GM18873 (cell line): ENCODE measurements around the gene SQOR.

Experiments
- ATAC-seq: cut with Tn5 transposase; IDR thresholded peaks from one replicate; pipeline ENCODE4 v1.9.1; 2021; ENCODE audit warnings: mild to moderate bottlenecking, moderate library complexity, moderate number of reproducible peaks; ENCODE audit not compliant: unreplicated experiment, low FRiP score

Gene SQOR

DNA sequence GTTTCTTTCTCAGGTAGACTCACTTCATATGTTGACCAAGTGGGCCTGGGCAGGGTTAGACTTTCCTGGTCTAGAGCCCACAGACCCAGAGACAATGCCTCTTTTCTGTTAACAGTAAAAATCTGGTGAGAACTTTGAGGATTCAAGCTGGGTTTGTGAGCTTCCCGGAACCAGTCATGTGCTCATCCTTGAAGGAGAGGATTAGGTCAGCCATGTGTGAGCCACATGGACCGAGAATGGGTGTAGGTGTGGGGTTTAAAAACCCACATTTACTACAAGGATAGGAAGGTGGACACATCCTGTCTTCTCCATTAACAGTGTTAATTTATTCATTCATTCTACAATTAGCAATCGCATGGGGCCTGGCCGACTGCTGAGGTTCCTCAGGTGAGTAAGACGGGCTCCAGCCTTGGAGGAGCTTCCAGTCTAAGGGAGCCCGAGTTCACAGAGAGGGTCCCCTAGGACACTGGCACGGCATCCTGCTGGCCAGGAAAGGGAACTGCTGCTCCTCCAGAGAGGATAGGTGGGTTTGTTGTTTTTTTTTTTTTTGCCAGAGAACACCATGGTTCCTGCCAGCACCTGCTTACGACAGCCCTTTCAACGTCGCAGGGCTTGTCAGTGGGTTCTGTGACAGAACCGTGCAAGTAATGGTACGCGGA is 69.0 kb downstream of the SQOR start:
- ATAC-seq = no peak

DNA sequence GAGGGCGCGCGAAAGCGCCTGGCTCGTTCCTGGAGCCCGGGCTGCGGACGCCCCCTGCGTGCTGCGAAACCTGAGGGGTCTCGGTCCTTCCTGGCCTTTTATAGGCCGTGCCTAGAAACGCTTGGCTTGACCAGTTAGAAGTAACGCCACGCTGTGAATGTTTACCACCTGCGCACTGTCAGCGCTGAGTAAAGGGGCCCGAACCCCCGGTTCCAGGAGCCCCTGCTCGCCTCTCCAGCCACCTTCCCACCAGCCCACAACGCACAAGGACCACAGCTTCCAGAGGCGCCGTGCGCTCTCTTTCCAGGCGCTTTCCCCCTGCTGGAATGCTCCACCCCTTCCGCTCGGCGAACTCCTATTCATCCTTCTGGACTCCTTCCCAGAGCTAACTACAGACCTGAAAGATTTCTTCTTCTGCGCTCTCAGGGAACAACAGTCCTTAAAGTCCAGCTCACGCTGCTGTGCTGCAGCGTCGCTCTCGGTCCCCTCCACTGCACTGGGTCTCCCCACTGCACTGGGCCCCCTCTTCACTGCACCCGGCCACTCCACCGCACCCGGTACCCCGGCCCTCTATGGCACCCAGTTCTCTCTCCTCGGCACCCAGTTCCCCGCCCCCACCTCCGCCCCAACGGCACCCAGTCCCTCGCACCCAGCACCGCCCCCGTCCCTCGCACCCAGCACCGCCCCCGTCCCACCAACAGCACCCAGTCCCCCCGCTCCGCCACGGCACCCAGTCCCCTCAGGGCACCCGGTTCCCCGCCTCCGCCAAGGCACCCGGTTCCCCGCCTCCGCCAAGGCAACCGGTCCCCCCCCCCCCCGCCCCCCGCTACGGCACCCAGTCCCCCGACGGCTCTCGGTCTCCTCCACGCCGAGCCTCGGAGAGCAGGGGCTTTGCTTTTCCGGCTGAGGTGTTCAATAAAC is 69.8 kb downstream of the SQOR start:
- no peak for ATAC-seq

DNA sequence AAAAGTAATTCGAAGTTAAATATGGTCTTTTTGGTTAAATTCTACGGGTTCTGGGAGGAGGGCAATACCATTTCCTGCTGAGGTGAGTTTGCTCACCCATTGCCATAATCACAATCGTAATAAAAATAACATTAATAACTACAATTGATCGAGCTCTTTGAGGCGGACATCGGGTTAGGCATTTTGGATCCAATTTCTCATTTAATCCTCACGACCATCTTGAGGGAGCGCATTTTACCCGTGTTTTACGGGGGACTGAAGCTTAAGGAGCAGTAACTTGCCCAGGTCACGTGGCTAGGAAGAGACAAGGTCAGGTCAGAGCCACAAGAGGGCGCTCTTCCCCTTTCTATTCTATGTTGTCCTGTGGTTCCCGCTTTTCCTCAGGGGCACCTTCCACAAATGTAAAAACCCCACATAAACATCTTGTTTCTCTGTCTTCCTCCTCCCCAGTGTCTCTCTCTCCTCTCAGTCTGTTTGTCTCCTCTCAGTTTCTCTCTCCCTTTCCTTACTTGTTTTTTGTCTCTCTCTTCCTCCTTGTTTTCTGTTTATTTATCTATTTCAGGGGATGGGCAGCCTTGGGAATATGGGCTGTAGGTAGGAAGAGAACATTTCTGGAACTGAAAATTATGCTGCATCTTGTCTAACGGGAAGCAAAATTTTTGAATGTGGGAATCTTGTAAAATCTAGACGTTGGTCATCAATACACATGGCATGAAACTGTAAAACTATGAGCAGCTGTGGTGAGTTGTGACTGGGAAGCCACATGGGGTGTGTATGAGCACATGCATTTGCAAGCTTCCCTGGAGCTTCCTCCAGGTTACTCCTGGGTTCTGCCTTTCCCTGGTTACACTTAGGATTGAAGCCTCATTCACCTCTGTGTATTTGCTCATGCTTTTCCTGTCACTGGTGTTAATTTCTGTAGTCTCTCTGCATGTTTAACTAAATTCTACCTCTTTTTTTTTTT is 71.0 kb downstream of the SQOR start:
- ATAC-seq = peak; percentile 81

DNA sequence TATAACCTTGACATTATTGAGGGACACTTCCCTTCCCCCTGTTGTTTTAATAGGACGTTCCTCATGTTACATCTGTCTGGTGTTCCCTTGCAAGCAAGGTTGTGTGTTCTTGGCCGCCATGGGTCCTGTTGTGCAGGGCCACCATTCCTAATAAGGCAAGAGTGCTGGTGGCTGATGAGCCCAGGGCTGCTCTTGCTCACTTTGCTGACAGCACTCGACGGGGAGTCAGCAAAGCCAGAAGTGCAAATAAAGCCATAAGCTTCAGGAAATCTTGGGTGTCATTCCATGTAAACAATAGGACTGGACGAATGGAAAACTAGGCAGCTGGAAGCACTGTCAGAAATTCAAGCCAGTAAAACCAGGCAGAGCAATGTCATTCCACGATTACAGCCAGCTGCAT is 75.8 kb downstream of the SQOR start:
- ATAC-seq = no peak

DNA sequence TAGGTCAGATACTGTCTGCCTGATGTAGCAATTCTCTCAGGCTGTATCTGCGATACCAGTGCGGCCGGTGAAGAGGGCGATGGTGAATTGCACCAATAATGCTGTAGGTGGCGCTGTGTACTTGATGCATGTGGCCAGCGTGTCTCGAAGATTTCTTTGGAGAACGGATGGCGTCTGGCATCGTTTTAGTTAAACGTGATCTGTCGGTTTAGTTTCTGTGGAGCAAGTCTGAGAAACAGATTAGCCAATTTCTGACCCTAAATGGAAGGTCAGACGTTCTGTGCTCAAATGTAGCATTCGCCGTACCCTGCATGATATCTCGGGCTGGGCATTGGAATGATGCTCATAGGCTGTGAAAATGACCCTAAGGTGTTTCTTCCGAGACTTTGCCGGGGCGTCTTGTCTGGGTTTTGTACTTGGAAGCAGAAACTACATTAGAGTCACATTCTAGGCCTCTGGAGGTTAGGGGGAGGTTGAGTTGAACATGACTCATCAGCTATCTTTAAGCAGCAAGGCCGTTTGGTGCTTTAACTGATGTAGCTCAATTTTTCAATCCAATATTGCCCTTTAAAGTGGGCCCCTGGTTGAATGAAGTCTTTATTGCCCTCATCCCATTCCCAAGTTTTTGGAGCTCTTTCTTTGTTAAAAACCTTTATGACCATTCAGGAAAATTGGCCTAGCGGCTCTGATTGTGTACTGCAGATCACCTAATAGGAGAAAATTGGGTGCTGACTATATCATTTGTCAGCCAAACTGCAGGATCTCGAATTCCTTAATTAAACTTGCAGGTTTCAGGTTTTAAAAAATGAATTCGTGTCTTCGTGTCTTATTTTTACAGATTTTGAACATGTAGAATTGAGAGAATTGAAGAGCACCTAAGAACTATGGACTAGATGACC is 80.0 kb downstream of the SQOR start:
- no peak for ATAC-seq

DNA sequence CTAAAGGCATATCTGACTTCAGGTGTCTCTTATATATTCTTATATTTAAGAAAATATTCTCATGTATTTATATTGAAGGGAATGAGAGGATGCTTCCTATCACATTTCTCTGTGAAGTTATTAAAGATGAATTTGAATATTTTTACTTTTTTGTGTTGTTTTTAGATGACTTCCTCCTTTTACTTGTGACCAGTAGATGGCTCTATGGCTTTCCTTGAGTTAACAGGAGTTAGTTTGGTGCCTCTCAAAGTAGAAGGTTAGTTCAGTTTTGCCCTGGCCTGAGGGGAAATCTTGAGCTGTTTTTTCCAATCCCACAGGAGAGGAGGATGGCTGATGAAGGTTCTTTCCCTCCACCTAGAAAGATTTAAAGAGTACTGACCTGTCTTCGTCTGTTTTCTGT is 80.7 kb downstream of the SQOR start:
- no peak for ATAC-seq

DNA sequence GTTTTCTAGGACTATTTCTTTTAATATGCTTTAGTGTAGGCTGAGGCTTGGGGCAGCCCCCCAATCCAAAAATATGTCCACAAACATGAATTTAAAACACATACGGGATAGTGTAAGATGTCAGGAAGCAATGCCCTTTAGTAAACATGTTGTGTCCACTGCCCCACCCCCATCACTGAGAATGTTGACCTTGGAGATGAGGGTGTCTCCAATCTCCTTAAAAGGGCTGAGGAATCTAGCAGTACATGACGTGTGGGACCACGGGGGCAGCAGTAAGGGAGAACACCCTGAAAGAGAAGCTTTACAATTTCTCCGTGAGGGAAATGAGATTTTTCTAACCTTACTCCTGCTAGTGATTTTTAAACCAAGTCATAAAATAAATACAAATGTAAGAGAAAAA is 84.7 kb downstream of the SQOR start:
- no peak for ATAC-seq

DNA sequence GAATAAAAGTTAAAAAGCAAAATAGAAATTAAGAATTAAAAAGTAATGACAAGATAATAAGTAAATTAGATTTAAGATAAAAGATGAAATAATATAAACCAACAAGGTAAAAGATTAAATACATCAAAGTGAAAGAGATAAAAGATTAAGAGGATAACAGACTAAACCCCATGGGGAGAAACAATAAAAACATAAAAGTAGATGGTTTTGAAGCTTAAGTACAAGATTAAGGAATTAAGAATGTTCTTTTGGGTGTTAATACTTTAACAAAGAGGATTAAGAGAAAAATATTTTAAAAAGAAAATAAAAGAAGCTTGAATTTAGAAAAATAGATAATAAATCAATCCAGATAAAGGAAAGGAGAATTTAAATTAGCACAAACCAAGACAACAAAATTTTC is 85.4 kb downstream of the SQOR start:
- no peak for ATAC-seq

DNA sequence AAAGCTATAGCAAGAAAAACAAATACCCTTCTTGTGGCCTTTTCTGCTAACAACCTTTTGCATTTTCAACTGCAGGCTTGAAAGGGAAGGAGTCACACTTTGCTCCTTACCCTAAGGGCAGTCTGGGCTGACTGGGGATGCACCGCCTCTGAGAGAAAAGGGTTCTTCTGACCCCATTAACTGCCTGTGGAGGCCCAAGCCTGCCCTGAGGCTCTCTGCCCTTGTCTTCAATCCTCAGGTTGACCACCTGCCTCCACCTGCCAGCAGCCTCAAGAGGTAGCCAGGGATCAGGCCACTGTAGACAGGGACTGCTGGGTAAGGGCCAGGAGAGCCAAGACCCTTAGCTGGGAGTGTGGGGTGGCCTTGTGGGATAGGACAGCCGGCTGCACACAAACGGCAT is 93.8 kb downstream of the SQOR start:
- ATAC-seq = no peak

DNA sequence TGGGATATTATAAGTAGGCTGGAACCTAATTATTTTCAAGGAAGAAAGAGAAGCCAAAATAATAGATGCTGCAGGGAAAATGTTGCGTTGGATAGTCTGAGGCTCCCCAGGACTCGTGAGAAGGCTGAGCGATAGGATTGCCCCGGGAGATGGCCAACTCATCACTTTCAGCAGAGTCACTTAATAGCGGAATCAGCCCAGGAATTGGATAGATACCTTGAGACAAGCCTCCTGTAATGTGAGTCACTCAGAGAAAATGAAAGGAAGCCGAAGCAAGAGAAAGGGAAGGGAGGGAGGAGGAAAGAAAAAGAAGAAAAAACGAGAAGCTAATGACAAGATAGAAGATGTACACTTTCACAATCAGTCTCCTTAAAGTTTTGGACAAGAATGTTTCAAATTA is 94.3 kb downstream of the SQOR start:
- no peak for ATAC-seq

DNA sequence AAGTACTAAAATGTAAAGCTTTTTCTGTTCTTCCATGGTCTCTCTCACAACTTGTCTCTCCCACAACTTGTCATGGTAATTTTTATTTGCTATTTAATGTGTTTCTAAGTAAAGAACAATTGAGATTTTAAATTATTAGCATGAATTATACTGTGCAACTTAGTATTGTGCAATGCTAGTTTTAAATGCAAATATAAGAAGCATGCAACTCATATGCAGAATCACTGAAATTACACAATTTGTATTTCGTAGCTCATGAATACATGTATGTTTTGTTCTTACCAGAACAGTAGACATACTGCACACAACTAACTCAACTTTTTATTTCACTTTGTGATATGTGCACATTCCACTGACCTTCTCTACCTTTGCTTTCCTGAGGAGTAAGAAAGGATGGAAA is 96.5 kb downstream of the SQOR start:
- no peak for ATAC-seq

DNA sequence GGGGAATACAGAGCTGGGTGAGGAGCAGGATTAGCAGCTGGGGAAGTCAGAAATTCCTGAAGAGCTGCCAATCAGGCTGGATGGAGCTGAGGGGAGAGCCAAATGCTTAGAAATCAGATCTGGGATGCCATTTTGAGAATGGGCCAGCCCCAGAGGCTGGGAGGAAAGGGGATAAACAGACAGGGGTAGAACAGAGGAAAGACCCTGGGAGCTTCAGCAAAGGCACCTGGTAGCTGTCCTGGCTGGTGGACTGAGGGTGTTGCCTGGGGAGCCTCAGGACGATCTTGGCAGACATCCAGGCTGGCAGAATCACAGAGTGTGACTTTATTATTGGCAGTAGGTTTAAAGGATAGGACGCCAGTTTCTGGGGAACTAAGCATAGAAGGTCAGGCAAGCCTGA is 97.8 kb downstream of the SQOR start:
- ATAC-seq = no peak

DNA sequence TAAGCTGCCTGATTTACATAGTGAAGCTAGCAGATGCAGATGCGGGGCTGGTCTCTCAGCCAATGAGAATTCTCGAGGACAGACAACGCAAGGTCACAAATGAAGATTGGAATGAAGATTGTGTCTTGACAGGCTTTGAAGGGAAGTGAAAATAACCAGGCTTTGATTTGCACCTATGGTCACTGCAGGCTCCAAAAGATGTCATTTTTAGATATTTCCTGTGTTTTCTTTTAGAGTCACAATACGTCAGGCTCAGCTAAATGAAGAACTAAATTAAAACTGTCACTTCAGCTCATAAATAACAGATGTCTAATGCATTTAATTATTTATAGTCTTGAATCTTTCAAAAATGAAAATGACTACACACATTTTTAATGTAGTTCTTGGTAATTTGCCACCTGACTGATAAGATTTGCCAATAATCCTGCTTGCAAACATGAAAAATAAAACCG is 99.5 kb downstream of the SQOR start:
- ATAC-seq = no peak
